Neural cell (in vitro differentiated cells): Measurements from ENCODE around the gene MYOM1. TPM values are rescaled to one million over a fixed set of nuclear protein-coding genes. Genes with fewer than 3 reads are reported as not detected.

ENCODE experiments used
- H2AFZ ChIP-seq: fragments of 200-600, 300-800 bp; sonication (generic), shearing (Covaris generic); 2 replicates; pipeline ENCODE4 v1.6.0; 2014; ENCODE audit warnings: low read depth, mild to moderate bottlenecking, antibody characterized with exemption, low read length, moderate library complexity
- H3F3A ChIP-seq: fragments of 200-600 bp; shearing (Covaris generic); 2 replicates; pipeline ENCODE4 v1.6.1; 2016; ENCODE audit warnings: mild to moderate bottlenecking, moderate library complexity, mixed read lengths, antibody characterized with exemption, low read length; ENCODE audit not compliant: insufficient read depth, poor library complexity, severe bottlenecking
- H3K27ac ChIP-seq: fragments of 200-600, 300-800 bp; sonication (generic), shearing (Covaris generic); 2 replicates; pipeline ENCODE4 v1.5.1; 2014; ENCODE audit warnings: mild to moderate bottlenecking, low read length, moderate library complexity
- H3K27me3 ChIP-seq: fragments of 300-800, 200-600 bp; sonication (generic), shearing (Covaris generic); 2 replicates; pipeline ENCODE4 v1.6.0; 2014; ENCODE audit warnings: mild to moderate bottlenecking, low read depth, low read length, moderate library complexity; ENCODE audit not compliant: insufficient read depth
- H3K36me3 ChIP-seq: fragments of 300-800, 200-600 bp; sonication (generic), shearing (Covaris generic); 2 replicates; pipeline ENCODE4 v1.5.1; 2014; ENCODE audit warnings: mild to moderate bottlenecking, antibody characterized with exemption, low read length, moderate library complexity; ENCODE audit not compliant: insufficient read depth
- H3K4me2 ChIP-seq: fragments of 300-800, 200-600 bp; sonication (generic), shearing (Covaris generic); 2 replicates; pipeline ENCODE4 v1.6.0; 2014; ENCODE audit warnings: mild to moderate bottlenecking, low read length
- H3K4me3 ChIP-seq: fragments of 300-800, 200-600 bp; sonication (generic), shearing (Covaris generic); 2 replicates; pipeline ENCODE4 v1.5.1; 2014; ENCODE audit warnings: mild to moderate bottlenecking, low read length, moderate library complexity
- H3K79me2 ChIP-seq: fragments of 200-600 bp; shearing (Covaris generic); replicated peaks from 2 replicates; pipeline ENCODE4 v1.6.0; 2014; ENCODE audit warnings: mild to moderate bottlenecking, low read length, moderate library complexity; ENCODE audit not compliant: insufficient read depth
- H3K9ac ChIP-seq: fragments of 300-800, 200-600 bp; sonication (generic), shearing (Covaris generic); 2 replicates; pipeline ENCODE4 v1.6.1; 2016; ENCODE audit warnings: mild to moderate bottlenecking, low read length, mixed read lengths
- H3K9me2 ChIP-seq: fragments of 200-600 bp; shearing (Covaris generic); 2 replicates; pipeline ENCODE4 v1.6.1; 2016; ENCODE audit warnings: mild to moderate bottlenecking, low read length, mixed read lengths; ENCODE audit not compliant: insufficient read depth
- H3K9me3 ChIP-seq: fragments of 200-600, 300-800 bp; sonication (generic), shearing (Covaris generic); 2 replicates; pipeline ENCODE4 v1.6.1; 2016; ENCODE audit warnings: mild to moderate bottlenecking, mixed run types, low read length, moderate library complexity, mixed read lengths
- H4K20me1 ChIP-seq: fragments of 200-600 bp; shearing (Covaris generic); 2 replicates; pipeline ENCODE4 v1.6.1; 2016; ENCODE audit warnings: mild to moderate bottlenecking, mixed run types; ENCODE audit not compliant: insufficient read depth
- EP300 ChIP-seq: fragments of 450-650 bp; conservative IDR thresholded peaks from 2 replicates; pipeline ENCODE4 v1.6.1; 2014; ENCODE audit warnings: antibody characterized with exemption, mild to moderate bottlenecking, moderate library complexity; ENCODE audit not compliant: poor library complexity, severe bottlenecking
- EZH2 ChIP-seq: fragments of 200-600, 300-800 bp; shearing (Covaris generic), sonication (generic); IDR thresholded peaks from 2 replicates; pipeline ENCODE4 v1.6.1; 2014; ENCODE audit warnings: antibody characterized with exemption, low read length, borderline replicate concordance, mild to moderate bottlenecking; ENCODE audit not compliant: insufficient read depth, poor library complexity, severe bottlenecking
- MXI1 ChIP-seq: fragments of 450-650 bp; conservative IDR thresholded peaks from 2 replicates; pipeline ENCODE4 v1.6.1; 2014; ENCODE audit warnings: antibody characterized with exemption, mild to moderate bottlenecking; ENCODE audit not compliant: poor library complexity, severe bottlenecking
- POLR2AphosphoS5 ChIP-seq: IDR thresholded peaks from 2 replicates; pipeline ENCODE4 v1.6.1; 2012
- RAD21 ChIP-seq: fragments of 450-650 bp; conservative IDR thresholded peaks from 2 replicates; pipeline ENCODE4 v1.6.1; 2014; ENCODE audit warnings: antibody characterized with exemption, mild to moderate bottlenecking, moderate library complexity
- SMC3 ChIP-seq: fragments of 450-650 bp; conservative IDR thresholded peaks from 2 replicates; pipeline ENCODE4 v1.6.1; 2014; ENCODE audit warnings: antibody characterized with exemption, mild to moderate bottlenecking, moderate library complexity; ENCODE audit not compliant: poor library complexity
- TAF1 ChIP-seq: IDR thresholded peaks from 2 replicates; pipeline ENCODE4 v1.6.1; 2012; ENCODE audit warnings: low read depth
- polyA plus RNA-seq: library from polyadenylated mRNA; depleted of rRNA; stranded (reverse); fragments of >200 nt; gene quantifications from 2 replicates; pipeline ENCODE4 v1.2.3, GENCODE V29; 2014
- TF ChIP-seq, protein P1 (sequence below): IDR thresholded peaks from 2 replicates; pipeline ENCODE4 v1.6.1; 2012; ENCODE audit warnings: borderline replicate concordance
- TF ChIP-seq, protein P2 (sequence below): fragments of 450-650 bp; IDR thresholded peaks from 2 replicates; pipeline ENCODE4 v1.5.1; 2014; ENCODE audit warnings: antibody characterized with exemption, mild to moderate bottlenecking, moderate library complexity; ENCODE audit not compliant: poor library complexity, severe bottlenecking

MYOM1 gene
- polyA plus RNA-seq, 1 donor from 2014 or later = 1.7 TPM

DNA sequence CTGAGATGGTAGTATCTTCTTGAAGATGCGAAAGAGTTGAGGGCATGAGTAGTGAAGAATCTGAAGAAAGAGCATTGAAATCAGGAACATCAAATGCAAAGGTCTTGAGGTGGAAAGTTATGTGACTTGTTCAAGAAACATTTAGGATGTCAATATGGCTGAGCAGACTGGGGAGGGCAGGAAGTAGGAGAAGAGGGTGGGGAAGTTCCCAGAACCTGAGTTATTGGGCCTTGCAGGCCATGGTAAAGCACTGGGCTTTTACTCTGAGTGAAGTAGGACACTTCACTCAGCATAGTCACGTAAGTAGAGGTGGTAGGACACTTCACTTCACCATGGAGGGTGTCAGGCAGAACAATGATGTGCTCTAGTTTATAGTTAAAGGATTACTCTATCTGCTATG is 16.1 kb upstream of the MYOM1 start:
- Histone ChIP-seq H3K9ac (no peak overlapping the region), H3K9me2 (no peaks in the 10 kb centered on the region), H3K9me3 (no peaks in the 10 kb centered on the region), H3K27me3 (no peaks in the 10 kb centered on the region), H3F3A (no peaks in the 10 kb centered on the region), H3K79me2 (no peaks in the 10 kb centered on the region), H3K4me2 (no peak overlapping the region), H3K4me3 (no peak overlapping the region), H3K27ac (no peak overlapping the region), H3K36me3 (no peaks in the 10 kb centered on the region), H4K20me1 (no peaks in the 10 kb centered on the region), H2AFZ (no peak overlapping the region)
- TF ChIP-seq SMC3 (no peak), EZH2 (no peak), TAF1 (no peak), POLR2AphosphoS5 (no peak), EP300 (no peak), RAD21 (no peak), MXI1 (no peak)
- TF ChIP-seq, protein P1, sequence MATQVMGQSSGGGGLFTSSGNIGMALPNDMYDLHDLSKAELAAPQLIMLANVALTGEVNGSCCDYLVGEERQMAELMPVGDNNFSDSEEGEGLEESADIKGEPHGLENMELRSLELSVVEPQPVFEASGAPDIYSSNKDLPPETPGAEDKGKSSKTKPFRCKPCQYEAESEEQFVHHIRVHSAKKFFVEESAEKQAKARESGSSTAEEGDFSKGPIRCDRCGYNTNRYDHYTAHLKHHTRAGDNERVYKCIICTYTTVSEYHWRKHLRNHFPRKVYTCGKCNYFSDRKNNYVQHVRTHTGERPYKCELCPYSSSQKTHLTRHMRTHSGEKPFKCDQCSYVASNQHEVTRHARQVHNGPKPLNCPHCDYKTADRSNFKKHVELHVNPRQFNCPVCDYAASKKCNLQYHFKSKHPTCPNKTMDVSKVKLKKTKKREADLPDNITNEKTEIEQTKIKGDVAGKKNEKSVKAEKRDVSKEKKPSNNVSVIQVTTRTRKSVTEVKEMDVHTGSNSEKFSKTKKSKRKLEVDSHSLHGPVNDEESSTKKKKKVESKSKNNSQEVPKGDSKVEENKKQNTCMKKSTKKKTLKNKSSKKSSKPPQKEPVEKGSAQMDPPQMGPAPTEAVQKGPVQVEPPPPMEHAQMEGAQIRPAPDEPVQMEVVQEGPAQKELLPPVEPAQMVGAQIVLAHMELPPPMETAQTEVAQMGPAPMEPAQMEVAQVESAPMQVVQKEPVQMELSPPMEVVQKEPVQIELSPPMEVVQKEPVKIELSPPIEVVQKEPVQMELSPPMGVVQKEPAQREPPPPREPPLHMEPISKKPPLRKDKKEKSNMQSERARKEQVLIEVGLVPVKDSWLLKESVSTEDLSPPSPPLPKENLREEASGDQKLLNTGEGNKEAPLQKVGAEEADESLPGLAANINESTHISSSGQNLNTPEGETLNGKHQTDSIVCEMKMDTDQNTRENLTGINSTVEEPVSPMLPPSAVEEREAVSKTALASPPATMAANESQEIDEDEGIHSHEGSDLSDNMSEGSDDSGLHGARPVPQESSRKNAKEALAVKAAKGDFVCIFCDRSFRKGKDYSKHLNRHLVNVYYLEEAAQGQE = no peak
- TF ChIP-seq, protein P2, sequence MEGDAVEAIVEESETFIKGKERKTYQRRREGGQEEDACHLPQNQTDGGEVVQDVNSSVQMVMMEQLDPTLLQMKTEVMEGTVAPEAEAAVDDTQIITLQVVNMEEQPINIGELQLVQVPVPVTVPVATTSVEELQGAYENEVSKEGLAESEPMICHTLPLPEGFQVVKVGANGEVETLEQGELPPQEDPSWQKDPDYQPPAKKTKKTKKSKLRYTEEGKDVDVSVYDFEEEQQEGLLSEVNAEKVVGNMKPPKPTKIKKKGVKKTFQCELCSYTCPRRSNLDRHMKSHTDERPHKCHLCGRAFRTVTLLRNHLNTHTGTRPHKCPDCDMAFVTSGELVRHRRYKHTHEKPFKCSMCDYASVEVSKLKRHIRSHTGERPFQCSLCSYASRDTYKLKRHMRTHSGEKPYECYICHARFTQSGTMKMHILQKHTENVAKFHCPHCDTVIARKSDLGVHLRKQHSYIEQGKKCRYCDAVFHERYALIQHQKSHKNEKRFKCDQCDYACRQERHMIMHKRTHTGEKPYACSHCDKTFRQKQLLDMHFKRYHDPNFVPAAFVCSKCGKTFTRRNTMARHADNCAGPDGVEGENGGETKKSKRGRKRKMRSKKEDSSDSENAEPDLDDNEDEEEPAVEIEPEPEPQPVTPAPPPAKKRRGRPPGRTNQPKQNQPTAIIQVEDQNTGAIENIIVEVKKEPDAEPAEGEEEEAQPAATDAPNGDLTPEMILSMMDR = no peak

DNA sequence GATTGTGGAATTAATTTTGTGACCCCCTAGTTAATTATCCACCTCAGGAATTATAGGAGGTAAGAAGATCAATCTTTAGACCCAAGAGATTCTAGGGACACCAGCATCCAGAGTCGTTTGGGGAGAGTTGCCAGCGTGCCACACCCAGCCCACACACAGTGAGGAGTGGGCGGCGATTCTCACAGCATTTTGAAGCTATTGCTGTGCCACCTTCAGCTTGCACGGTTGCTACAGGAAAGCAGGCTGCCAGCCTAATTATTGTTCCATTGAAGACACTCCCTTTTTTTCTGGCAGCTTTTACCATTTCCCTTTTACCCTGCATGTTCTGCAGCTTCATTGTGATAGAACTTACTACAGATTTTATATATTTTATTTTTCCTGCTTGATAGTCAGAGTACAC is 14.7 kb upstream of the MYOM1 start:
- TF ChIP-seq EZH2 (no peak), POLR2AphosphoS5 (no peak), RAD21 (no peak), EP300 (no peak)
- TF ChIP-seq, protein P2 = no peak
- TF ChIP-seq, protein P1 = no peak
- Histone ChIP-seq H3K9me3 (no peaks in the 10 kb centered on the region), H2AFZ (no peak overlapping the region)

More for the DNA sequence above, 14.7 kb upstream of the MYOM1 start:
- H3K4me3 ChIP-seq = no peak overlapping the region
- no peaks in the 10 kb centered on the region for H3K9me2 ChIP-seq
- no peaks in the 10 kb centered on the region for H3K27me3 ChIP-seq
- H4K20me1 ChIP-seq = no peaks in the 10 kb centered on the region
- H3K4me2 ChIP-seq = no peak overlapping the region
- no peak overlapping the region for H3K9ac ChIP-seq
- no peak overlapping the region for H3K27ac ChIP-seq
- H3K79me2 ChIP-seq = no peaks in the 10 kb centered on the region
- no peaks in the 10 kb centered on the region for H3K36me3 ChIP-seq
- no peaks in the 10 kb centered on the region for H3F3A ChIP-seq
